Mucosa of gallbladder (tissue), 1 donor: ENCODE measurements around the gene CCDC146. TPM values are rescaled to one million over a fixed set of nuclear protein-coding genes. Genes with fewer than 3 reads are reported as not detected.

Experiments
- DNase-seq: peaks from one replicate; pipeline ENCODE4 v3.0.0-alpha.2; 2020; ENCODE audit warnings: low spot score
- total RNA-seq: library from RNA; stranded (reverse); gene quantifications from one replicate; pipeline ENCODE4 v1.2.1, GENCODE V29; 2021
- donor health status: DM: no; HTN: no; CAD: no.

Gene CCDC146
- total RNA-seq, 1 donor from 2014 or later, result 29.7 TPM

DNA sequence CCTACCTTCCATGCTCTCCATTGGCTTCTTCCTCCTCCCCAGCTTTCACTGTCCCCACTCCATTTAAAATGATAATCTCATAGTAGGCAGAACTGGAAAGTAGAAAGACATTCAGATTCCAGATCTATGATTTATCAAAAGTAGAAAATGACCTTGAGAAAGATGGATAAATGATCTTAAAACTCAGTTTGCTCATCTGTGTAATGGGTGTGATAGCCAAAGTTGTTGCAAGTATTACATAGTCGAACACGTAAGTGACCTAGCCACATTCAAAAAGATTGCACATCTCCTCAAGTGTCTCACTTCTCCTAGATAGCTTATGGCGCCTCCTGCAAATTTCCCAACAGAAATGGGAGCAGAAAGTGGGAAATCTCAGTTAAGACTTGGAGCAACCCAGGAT, 167.0 kb downstream of the CCDC146 start:
- DNase-seq, result no peak

DNA sequence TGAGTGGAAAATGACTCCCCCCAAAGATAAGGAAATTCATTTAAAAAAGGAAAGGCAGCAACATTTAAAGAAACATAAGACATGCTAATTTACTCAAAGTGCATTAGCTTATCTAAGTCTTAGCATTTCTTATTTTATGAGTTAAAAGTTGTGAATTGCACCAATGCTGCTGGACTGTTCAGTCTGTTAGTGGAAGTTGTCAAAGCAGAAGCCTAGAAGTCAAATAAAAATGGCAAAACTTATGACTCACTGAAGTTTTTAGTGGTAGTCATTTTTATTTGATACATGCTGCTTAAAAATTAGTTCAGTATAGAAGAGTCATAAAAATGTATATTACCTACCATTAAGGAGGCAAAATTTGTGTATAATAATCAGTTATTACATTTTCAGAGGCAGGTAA, 168.0 kb downstream of the CCDC146 start:
- DNase-seq, result no peak

GRCh38 chr7:77293046-77293445, 170.6 kb downstream of the CCDC146 start:
- DNase-seq, result no peak

GRCh38 chr7:77295549-77295948, 173.1 kb downstream of the CCDC146 start:
- no peak for DNase-seq

- no peak for DNase-seq
These were observed 184.0 kb downstream of the CCDC146 start for GRCh38 chr7:77306231-77307067.

DNA sequence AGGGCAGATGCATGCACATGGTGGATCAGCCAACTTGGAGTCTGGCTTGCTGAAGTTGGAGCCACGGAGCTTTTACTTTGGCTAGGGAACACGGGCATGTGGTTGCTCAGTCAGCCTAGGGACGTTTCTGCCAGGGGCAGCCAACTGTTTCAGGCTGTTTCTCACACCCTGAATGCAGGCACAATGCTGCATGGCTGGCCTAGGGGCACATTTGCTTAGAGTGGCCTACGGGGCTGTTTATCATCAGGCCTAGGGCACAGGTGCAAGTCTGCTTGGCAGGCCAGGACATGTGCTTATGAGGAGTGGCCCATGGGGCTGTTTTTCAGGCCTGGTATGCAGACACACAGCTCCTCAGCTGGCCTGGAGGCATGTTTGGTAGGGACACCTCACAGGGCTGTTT, 186.4 kb downstream of the CCDC146 start:
- no peak for DNase-seq

DNA sequence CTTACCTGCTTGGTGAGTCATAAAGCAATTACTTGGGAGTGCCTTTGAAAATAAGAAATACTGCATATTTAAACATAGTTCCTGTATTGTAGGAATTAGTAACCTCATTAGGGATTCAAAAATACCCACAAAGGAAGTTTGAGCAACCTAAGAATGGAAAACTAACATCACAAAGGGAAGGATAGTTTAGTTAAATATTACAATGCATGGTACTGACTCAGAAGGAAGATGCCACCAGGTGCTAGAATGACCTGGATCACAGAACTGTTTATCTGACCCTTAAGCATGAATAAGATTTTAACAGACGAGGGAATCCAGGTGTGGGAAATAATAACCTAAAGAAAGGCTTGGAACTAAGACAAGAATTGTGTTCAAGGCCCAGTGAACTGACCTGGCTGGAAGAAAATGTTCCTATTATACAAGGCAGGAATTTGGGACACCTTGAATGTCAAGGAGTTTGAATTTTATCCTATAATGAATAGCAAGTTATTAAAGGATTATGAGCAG, 187.4 kb downstream of the CCDC146 start:
- DNase-seq, result no peak

DNA sequence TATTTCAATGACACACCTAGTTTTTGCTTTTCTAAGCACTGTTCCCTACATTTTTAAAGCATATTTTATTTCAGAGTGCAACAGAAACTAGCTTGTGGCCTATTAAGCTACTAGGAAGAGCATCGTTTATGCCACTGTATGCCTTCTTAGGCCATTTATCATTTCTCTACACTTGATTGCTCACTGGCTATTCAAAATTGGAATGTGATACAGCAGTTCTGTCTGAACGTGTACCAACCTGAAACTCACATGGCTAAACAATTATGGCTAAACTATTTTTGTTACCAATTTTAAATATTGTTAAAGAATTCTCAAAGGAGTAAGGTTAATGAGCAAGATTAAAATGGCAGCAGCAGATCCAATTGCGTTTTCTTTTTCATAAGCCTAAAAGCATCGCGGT, 188.6 kb downstream of the CCDC146 start:
- DNase-seq, result no peak

GRCh38 chr7:77313085-77313484, 190.7 kb downstream of the CCDC146 start:
- no peak for DNase-seq

DNA sequence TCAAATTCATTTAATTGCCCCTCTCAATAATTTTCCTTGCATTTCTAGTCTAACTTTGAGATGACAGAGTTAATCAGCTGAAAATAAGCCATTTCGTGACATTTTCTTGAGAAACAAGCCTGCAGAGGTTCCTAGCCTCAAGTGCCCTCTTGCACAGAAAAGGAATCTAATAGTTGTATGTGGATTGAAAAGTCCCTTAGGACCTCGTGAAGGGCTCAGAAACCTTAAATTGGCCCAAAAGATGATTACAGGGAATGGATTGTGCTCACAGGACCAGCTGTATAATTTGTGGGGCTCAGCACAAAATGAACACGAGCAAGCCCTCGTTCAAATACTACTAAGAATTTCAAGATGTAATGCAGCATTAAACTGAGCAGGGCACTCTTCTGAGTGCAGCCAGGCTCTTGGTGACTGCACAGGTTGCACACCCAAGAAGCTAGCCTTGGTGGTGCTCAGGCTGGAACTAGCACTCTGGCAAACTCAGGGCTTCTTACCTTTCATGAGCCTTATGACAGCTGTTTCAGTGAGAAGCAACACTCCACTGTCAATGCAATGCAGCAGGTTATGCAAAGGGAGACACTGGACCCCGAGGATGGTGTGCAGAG, 191.6 kb downstream of the CCDC146 start:
- no peak for DNase-seq

DNA sequence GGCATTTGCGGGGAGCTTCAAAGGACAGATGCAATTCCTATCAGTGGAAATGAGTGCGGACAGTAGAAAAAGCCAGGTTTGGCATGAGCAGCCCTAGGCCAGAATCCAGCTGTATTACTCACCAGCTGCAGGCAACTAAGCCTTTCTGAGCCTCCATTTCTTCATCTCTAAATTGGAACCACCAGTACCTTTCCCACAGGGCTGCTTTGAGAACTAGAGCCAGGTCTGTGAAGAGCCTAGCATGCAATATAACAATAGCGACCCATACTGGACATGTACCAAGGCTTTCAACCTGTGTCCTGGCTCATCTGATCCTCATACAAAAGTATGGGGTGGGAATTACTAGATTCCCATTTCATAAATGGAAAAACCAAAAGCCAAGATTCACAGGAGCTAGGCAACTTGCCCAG, 192.8 kb downstream of the CCDC146 start:
- no peak for DNase-seq

- no peak for DNase-seq
These were observed 194.0 kb downstream of the CCDC146 start for GRCh38 chr7:77316219-77316978.

DNA sequence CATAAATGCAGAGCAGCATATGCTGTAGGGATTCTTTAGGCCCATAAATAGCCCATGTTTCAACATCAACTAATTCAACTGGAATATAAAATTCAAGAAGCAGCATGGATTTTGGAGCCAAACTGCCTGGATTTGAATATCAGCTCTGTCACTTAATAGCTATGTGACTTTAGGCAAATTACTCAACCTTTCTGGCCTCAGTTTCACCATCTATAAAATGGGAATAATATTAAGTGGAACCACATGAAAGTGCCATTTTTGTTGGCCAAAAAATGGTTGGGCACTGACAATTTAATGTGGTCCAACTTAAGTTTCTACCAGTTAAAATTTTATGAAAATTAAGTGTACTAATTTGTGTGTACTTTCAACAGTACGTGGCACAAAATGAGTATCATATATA, 195.6 kb downstream of the CCDC146 start:
- no peak for DNase-seq

- DNase-seq, result no peak
These were observed 197.7 kb downstream of the CCDC146 start for GRCh38 chr7:77320137-77320536.

- no peak for DNase-seq
These were observed 198.3 kb downstream of the CCDC146 start for GRCh38 chr7:77320714-77321113.

DNA sequence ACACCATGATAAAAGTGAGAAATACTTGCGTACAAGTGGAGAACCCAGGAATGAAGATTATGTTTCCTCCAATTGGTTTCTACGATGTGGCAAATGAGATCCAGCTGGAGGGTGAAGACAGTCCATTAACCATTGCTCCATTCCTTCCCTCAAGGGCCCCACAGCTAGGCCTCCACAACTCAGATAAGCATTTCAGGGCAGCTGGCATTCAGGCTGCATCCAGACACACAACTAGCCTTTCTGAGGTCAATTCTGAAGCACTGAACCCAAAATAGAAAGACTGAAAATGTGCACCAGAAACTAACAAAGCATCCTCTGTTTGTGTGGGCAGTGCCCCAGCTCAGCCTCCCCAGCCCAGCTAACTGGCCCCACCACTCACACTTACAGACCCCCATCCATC, 198.9 kb downstream of the CCDC146 start:
- DNase-seq, result no peak

DNA sequence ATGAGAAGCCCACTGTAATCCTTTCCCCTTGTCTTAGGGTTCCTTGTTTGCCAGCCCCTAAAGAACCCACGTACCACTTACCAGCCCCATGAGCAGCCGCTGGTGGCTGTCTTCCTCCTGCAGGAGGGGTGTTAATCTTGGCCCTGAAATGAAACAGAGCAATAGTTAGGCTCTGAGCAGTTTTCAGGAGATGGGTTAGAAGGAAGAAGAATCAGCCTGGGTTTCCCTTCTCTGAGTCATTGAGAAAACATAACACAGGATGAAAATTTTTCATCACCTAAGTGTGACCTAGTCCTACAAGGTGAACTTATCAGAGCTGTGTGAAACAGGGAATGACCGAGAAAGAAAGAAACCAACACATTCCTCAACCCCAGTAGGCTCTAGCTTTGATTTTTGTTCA, 203.7 kb downstream of the CCDC146 start:
- no peak for DNase-seq

DNA sequence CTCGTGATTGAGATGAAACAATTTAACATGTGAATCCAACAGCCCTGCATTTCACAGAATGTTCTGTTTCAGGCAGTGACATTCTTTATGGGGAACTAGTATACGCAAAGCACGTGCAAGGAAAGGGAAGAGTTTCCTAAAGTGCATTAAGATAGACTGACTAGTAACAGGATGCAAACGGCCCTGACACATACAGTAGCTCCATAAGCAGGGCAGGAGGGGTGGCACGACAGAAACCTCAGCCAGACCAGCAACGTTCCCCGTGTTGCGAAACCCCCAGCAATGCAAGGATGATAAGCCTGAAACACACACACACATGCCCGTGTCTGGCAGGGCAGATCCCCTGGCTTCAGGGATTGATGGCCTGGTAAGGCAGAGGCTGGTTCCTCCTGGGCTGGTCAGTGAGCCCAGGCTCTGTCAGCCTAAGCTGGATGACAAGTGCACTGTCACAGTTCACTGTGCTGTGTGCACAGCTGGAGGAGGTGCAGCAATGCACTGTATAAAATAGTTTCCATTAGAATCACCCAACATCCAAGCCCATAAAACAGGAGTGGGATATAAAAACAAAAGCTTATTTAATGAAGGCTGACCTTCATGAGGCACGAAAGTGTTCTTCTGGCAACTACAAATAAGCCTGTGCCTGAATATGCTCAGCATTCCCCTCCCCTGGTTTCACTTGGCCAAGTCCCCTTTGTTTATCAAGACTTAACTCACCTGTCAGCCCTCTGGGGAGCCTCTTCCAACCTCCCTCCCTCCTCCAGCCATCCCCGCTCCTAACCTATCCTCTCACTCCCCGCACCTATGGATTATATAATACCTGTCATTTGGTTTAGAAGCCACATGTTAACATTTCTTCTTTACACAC, 204.9 kb downstream of the CCDC146 start:
- DNase-seq, result no peak

DNA sequence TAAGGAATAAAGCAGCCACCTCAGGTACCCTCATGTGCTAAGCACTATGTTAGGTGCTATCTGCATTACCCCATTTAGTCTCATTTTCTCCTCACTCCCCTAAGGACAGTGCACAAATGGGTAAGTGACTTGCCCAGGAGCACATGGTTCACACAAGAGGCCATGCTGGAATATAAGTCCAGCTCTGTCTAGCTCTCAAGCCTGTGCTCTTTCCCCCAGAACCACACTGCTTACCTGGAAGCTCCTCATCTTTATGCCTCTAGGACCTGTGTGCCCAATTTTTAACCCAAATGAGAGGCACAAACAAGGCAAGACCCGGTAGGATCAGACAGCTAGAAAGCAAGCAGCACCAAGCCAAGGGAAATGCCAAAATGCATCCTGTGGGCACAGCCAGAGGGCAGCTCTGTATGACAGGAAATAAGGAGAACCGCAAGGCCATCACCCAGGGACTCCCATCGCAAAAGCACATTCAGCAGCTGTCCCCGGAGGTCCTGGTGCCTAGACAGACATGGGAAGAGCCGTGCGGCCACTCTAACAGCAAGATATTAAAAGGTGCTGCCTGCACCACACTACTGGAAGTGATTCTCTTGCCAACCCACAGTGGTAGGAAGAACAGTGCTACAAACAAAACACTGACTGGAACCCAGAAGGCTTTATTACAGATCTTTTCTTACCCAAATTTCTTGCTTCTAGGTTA, 205.7 kb downstream of the CCDC146 start:
- DNase-seq, result no peak

- no peak for DNase-seq
These were observed 206.3 kb downstream of the CCDC146 start for GRCh38 chr7:77328669-77329068.
